ENCODE measurements around the gene KDM8.

DNA sequence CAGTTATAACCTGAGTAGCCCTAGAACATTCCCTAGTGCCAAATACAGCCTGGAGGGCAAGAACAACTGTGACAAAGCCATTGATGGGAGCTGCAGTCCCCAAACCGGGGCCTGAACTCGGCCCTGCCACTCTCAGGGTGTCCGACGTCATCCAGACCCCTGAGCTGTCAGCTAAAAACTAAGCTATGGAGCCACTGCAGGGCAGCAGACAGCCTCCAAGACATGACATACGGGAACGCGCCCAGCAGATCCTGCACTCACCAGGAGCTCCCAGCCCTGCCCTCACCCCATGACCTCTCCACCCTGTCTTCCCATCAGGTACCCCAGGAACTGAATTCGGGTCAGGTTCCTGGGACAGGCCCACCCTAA is 28.4 kb downstream of the KDM8 start:
- TF ChIP-seq, protein P1, sequence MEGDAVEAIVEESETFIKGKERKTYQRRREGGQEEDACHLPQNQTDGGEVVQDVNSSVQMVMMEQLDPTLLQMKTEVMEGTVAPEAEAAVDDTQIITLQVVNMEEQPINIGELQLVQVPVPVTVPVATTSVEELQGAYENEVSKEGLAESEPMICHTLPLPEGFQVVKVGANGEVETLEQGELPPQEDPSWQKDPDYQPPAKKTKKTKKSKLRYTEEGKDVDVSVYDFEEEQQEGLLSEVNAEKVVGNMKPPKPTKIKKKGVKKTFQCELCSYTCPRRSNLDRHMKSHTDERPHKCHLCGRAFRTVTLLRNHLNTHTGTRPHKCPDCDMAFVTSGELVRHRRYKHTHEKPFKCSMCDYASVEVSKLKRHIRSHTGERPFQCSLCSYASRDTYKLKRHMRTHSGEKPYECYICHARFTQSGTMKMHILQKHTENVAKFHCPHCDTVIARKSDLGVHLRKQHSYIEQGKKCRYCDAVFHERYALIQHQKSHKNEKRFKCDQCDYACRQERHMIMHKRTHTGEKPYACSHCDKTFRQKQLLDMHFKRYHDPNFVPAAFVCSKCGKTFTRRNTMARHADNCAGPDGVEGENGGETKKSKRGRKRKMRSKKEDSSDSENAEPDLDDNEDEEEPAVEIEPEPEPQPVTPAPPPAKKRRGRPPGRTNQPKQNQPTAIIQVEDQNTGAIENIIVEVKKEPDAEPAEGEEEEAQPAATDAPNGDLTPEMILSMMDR (conservative IDR thresholded peaks at IDR 0.05; ENCODE audit: low read depth, low read length) = no peak
- TF ChIP-seq EZH2 (IDR thresholded peaks at IDR 0.05; ENCODE audit: low read length, unreplicated experiment) = no peak
